Astrocyte of the spinal cord (primary cell): ENCODE results near the gene RFNG.

ENCODE experiments used
- DNase-seq: peaks from one replicate; pipeline ENCODE4 v3.0.0; 2011; ENCODE audit warnings: low read depth, low spot score
- H3K4me3 ChIP-seq: 2 replicates; pipeline ENCODE4 v1.5.1; 2011; ENCODE audit warnings: low read depth, mild to moderate bottlenecking, low read length, moderate library complexity
- in situ Hi-C: cut with HindIII; loops from 2 replicates; pipeline ENCODE4 v1.10.0; 2017; ENCODE audit warnings: low sequenced_read_pairs
- TF ChIP-seq, protein P1 (sequence below): IDR thresholded peaks from 2 replicates; pipeline ENCODE4 v1.5.1; 2012; ENCODE audit warnings: low read depth, mild to moderate bottlenecking, low read length, inconsistent platforms

RFNG gene

DNA sequence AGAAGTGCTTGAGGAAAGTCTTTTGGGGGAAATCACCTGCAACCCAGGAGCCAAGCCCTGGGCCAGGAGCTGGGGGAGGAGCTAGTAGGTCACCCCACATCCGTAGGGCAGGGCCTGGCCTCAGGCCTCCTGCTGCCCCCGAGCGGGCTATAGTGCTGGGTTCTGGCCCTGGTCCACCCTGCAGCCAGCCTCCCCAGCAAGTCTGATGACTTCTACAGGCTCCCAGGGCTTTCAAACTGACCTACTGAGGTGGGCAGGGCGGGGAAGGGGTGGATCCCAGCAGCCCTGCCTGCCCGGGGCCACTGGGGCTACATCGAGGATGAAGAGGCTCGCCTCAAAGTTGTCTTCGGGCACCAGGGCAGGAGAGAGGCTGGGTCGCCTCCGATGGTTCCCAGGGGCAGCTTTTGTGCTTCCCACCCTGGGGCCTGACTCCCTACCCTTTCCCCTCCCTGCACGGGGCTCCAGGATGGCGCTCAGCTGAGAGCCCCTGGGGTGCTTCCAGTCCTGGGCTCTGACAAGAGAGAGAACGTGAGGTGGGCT, 33.9 kb downstream of the RFNG start:
- TF ChIP-seq, protein P1, sequence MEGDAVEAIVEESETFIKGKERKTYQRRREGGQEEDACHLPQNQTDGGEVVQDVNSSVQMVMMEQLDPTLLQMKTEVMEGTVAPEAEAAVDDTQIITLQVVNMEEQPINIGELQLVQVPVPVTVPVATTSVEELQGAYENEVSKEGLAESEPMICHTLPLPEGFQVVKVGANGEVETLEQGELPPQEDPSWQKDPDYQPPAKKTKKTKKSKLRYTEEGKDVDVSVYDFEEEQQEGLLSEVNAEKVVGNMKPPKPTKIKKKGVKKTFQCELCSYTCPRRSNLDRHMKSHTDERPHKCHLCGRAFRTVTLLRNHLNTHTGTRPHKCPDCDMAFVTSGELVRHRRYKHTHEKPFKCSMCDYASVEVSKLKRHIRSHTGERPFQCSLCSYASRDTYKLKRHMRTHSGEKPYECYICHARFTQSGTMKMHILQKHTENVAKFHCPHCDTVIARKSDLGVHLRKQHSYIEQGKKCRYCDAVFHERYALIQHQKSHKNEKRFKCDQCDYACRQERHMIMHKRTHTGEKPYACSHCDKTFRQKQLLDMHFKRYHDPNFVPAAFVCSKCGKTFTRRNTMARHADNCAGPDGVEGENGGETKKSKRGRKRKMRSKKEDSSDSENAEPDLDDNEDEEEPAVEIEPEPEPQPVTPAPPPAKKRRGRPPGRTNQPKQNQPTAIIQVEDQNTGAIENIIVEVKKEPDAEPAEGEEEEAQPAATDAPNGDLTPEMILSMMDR = no peak
- H3K4me3 ChIP-seq = no peak overlapping the region
- in situ Hi-C loops = no loop called here
- no peak for DNase-seq

GRCh38 chr17:82016875-82017459, 34.6 kb downstream of the RFNG start:
- no peak for DNase-seq
- H3K4me3 ChIP-seq = no peak overlapping the region
- TF ChIP-seq, protein P1 = no peak
- in situ Hi-C loops = no loop called here

GRCh38 chr17:82016061-82016874, 35.3 kb downstream of the RFNG start:
- TF ChIP-seq, protein P1 = no peak
- H3K4me3 ChIP-seq = no peak overlapping the region
- in situ Hi-C loops = no loop called here
- no peak for DNase-seq

GRCh38 chr17:82015311-82015971, 36.2 kb downstream of the RFNG start:
- TF ChIP-seq, protein P1 = no peak
- DNase-seq = no peak
- no peak overlapping the region for H3K4me3 ChIP-seq
- in situ Hi-C loops = no loop called here

GRCh38 chr17:82014971-82015310, 36.7 kb downstream of the RFNG start:
- in situ Hi-C loops = no loop called here
- TF ChIP-seq, protein P1 = no peak

DNA sequence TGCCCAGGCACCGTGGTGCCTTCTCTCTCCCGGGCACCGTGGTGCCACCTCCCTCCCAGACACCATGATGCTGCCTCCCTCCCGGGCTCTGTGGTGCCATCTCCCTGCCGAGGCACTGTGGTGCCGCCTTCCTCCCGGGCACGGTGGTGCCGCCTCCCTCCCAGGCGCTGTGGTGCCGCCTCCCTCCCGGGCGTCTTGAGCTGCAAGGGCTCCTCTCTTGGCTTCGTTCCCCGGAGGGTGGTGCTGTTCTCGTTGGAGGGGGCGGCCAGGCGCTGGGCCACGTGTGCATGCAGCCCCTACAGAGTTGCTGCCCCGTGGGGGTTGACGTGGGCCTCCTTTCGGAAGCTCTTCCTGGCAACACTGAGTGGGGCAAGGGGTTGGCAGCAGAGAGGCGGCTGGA, 37.2 kb downstream of the RFNG start:
- in situ Hi-C loops = no loop called here
- no peak for DNase-seq
- no peak overlapping the region for H3K4me3 ChIP-seq
- TF ChIP-seq, protein P1 = no peak

More at GRCh38 chr17:82014971-82015310, 36.7 kb downstream of the RFNG start:
- no peak overlapping the region for H3K4me3 ChIP-seq
- no peak for DNase-seq
